Coronary artery (tissue), 2 donors: ENCODE data around the gene OR2T27.

Experiments
- DNase-seq: peaks from one replicate; pipeline ENCODE4 v3.0.0-alpha.2; 2017; ENCODE audit warnings: low spot score
- H3K27ac ChIP-seq, 2 donors: fragments of 200-600 bp; sonication (generic); one replicate each; pipeline ENCODE4 v1.5.1; 2016 to 2019
- H3K4me3 ChIP-seq: fragments of 200-600 bp; sonication (generic); 2 replicates; pipeline ENCODE4 v1.5.1; 2016; ENCODE audit warnings: mild to moderate bottlenecking, moderate library complexity
- TF ChIP-seq, protein P1 (sequence below): fragments of 200-600 bp; sonication (generic); IDR thresholded peaks from one replicate; pipeline ENCODE4 v1.5.1; 2019; ENCODE audit warnings: antibody characterized with exemption

The OR2T27 gene

DNA sequence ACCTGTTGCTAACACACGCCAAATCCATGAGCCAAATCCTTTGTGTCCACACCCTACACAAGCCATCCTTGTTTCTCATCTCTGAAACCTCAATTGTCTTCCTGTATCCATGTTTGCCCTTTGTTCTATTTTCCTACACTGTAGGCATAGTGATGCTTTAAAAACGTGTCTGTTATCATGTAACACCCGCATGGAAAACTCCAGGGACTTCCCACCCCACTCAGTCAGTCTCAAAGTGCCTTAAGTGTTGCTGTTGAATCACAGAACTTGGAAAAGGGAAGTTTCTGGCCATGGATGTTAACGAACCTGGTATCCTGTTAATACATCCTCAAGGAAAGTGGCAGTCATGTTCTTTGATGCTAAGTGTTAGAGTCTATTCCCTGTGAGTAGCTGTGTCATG, 30.2 kb downstream of the OR2T27 start:
- no peak for DNase-seq
- H3K4me3 ChIP-seq, result no peak overlapping the region
- TF ChIP-seq, protein P1, sequence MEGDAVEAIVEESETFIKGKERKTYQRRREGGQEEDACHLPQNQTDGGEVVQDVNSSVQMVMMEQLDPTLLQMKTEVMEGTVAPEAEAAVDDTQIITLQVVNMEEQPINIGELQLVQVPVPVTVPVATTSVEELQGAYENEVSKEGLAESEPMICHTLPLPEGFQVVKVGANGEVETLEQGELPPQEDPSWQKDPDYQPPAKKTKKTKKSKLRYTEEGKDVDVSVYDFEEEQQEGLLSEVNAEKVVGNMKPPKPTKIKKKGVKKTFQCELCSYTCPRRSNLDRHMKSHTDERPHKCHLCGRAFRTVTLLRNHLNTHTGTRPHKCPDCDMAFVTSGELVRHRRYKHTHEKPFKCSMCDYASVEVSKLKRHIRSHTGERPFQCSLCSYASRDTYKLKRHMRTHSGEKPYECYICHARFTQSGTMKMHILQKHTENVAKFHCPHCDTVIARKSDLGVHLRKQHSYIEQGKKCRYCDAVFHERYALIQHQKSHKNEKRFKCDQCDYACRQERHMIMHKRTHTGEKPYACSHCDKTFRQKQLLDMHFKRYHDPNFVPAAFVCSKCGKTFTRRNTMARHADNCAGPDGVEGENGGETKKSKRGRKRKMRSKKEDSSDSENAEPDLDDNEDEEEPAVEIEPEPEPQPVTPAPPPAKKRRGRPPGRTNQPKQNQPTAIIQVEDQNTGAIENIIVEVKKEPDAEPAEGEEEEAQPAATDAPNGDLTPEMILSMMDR, result no peak
- no peak overlapping the region for H3K27ac ChIP-seq

DNA sequence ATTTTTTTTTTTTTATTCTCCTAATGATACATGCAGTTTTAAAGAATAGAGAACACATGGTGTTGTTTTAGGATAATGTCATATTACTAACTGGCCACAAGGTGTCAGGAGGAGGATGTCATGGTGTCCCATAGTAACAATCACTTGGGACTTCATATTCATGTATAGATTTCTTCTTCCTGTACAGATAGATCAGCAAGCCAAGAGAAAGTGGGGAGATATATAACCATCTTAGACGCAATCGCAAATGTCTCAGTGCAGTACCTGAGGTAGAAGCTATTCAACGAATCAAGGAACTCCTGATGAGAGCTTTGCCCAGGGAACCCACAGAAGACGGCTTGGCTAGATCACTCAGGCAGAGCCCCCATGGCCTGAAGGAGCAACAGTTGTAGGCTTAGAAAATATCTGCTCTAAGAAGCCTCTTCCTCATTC, 32.7 kb downstream of the OR2T27 start:
- Histone ChIP-seq H3K27ac (no peak overlapping the region), H3K4me3 (no peak overlapping the region)
- DNase-seq, result no peak

DNA sequence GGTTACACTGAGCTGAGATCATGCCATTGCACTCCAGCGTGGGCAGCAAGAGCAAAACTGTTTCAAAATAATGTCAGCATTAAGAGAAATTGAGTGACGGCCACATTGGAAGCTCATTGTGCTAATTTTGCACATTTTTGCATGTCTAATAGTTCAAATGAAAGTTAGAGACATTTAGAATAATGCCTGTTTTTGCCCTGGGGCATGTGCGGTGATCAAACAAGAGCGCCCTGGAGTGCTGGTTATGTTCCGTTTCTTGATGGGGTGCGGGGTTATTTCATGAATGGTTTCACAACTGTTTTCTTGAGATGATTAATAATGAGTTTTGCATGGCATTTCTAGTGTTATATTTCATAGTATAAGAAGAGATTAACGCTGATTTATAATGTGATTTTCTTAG, 33.6 kb downstream of the OR2T27 start:
- no peak overlapping the region for H3K27ac ChIP-seq
- TF ChIP-seq, protein P1, result no peak
- no peak overlapping the region for H3K4me3 ChIP-seq
- no peak for DNase-seq

More for the DNA sequence above, 32.7 kb downstream of the OR2T27 start:
- TF ChIP-seq, protein P1, result no peak

DNA sequence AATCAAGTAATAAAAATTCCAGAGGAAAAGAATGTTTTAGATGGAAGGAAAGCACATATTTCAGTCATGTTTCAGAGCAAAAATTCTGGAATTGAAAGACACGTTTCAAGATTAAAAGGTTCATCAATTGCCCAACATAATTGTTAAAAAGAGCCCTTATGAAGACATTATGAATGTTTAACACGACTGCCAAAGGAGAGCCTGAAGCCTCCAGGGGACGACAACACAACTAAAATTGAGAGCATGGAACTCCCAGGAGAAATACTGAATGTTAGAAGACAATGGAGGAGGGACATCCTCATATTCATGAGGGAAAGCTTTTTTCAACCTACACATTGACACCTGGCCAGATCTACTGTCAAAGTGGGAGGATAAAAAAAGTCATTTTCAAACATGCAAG, 36.5 kb downstream of the OR2T27 start:
- TF ChIP-seq, protein P1, result peak; percentile 31
- Histone ChIP-seq H3K27ac (no peak overlapping the region), H3K4me3 (no peak overlapping the region)
- DNase-seq, result no peak

DNA sequence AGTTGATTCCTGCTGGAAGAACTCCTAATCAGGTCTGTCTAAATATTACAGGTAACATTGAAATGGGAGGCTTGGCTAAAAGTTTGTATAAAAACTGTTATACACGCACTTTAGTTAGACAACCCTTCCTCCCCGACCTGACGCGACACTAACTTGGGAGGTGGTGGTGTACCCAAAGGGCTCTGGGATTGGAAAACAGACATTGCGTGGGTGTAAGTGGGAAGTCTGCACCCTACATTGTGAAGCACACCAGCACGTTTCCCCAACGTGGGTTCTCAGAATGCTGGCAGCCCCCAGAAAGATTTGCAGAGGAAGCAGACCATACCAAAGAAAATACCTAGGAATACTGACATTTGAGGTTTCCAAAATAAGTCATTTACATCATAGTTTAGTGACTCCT, 37.2 kb downstream of the OR2T27 start:
- no peak overlapping the region for H3K4me3 ChIP-seq
- TF ChIP-seq, protein P1, result no peak
- H3K27ac ChIP-seq, result no peak overlapping the region
- DNase-seq, result no peak

DNA sequence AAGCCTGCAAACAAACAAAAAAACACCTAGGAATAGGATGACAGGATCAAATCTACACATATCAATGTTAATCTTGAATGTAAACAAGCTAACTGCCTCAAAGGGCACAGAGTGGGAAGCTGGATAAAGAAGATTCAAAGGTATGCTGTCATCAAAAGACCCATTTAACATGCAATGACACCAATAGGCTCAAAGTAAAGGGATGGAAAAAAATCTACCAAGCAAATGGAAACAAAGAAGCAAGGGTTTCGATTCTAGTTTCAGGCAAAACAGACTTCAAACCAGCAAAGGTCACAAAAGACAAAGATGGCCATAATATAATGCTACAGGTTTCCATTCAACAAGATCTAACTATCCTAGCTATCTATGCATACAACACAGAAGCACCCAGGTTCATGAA, 41.6 kb downstream of the OR2T27 start:
- no peak for DNase-seq
- Histone ChIP-seq H3K4me3 (no peak overlapping the region), H3K27ac (no peak overlapping the region)
- TF ChIP-seq, protein P1, result no peak

DNA sequence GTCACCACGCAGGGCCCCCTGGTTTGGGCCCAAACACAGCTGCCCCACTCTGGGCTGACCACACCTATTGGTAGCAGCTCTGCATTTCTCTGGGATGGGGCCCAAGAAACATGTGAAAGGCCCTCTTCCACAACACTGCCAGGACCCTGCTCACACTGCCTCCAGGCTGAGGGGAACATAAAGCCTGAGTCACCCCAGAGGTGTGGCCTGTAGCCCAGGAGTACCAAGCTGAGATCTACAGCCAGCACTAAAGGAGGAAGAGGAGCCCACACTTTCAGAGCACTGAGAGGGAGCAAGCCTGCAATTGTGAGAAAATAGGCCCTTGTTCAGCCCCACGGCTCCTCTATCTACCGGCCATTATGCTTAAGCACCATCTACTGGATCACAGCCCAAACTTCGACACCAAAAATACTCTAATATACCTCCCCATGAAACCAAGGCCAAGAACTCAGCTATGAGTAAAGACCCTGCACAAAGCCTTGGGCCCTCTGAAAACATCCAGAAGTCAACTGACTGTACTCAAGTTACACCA, 43.4 kb downstream of the OR2T27 start:
- no peak overlapping the region for H3K4me3 ChIP-seq
- TF ChIP-seq, protein P1, result no peak
- no peak for DNase-seq
- no peak overlapping the region for H3K27ac ChIP-seq
